GM21619 (cell line): ENCODE results near the gene WDR72.

Source experiments
- ATAC-seq: cut with Tn5 transposase; IDR thresholded peaks from one replicate; pipeline ENCODE4 v1.9.1; 2021; ENCODE audit not compliant: unreplicated experiment

WDR72 gene

GRCh38 chr15:53472210-53472609 is 287.3 kb downstream of the WDR72 start:
- no peak for ATAC-seq

- ATAC-seq, result no peak
Observed at GRCh38 chr15:53470743-53471142, 288.7 kb downstream of the WDR72 start.

DNA sequence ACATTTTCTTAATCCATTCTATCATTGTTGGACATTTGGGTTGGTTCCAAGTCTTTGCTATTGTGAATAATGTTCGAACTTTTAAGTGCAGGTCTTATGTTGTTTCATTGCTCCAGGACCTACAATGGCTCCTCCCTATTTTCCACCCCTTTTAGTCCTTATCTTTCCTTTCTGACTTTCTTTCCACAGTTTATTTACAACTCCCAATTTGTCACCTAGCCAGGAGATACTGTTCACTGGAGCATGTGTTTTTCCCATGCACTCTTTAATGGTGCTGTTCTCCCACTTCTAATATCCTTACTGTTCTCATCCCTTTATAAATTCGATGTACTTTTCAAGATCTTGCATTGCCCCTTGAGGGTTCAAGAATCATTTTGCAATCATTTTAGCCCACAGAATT is 290.0 kb downstream of the WDR72 start:
- ATAC-seq, result no peak
